Effector CD4-positive, alpha-beta T cell (primary cell): ENCODE measurements around the gene SAP30BP.

Source experiments
- DNase-seq: peaks from one replicate; pipeline ENCODE4 v3.0.0-alpha.2; 2020

The SAP30BP gene

GRCh38 chr17:75743625-75744206, 76.6 kb downstream of the SAP30BP start:
- DNase-seq = no peak

- no peak for DNase-seq
Measured at GRCh38 chr17:75748706-75749105, 81.6 kb downstream of the SAP30BP start.

- peak; percentile 89 for DNase-seq
Measured at GRCh38 chr17:75749545-75750389, 82.6 kb downstream of the SAP30BP start.

- no peak for DNase-seq
Measured at GRCh38 chr17:75750661-75751423, 83.7 kb downstream of the SAP30BP start.

GRCh38 chr17:75751676-75752404, 84.7 kb downstream of the SAP30BP start:
- DNase-seq = no peak

GRCh38 chr17:75752405-75752709, 85.2 kb downstream of the SAP30BP start:
- DNase-seq = no peak

- no peak for DNase-seq
Measured at GRCh38 chr17:75752802-75753513, 85.8 kb downstream of the SAP30BP start.

- DNase-seq = peak; percentile 60
Measured at GRCh38 chr17:75753514-75754377, 86.6 kb downstream of the SAP30BP start.

- DNase-seq = no peak
Measured at GRCh38 chr17:75754378-75755204, 87.5 kb downstream of the SAP30BP start.

- DNase-seq = no peak
Measured at GRCh38 chr17:75755205-75755901, 88.2 kb downstream of the SAP30BP start.

- DNase-seq = no peak
Measured at GRCh38 chr17:75755990-75756389, 88.9 kb downstream of the SAP30BP start.

- no peak for DNase-seq
Measured at GRCh38 chr17:75756451-75757085, 89.4 kb downstream of the SAP30BP start.

- no peak for DNase-seq
Measured at GRCh38 chr17:75757086-75757681, 90.0 kb downstream of the SAP30BP start.
